ENCODE data around the gene CACNA2D2.

Gene CACNA2D2

GRCh38 chr3:50533807-50534461 is 30.5 kb upstream of the CACNA2D2 start:
- Mint-ChIP-seq H3K27me3 (peaks cover 54% of the 10 kb centered on the region), H3K4me3 (no peak overlapping the region), H3K9me3 (no peaks in the 10 kb centered on the region), H3K27ac (peak overlapping the region in 1 of 2 donors; percentile 51), H3K4me1 (no peaks in the 10 kb centered on the region)
- DNase-seq (no peak), ATAC-seq (no peak)

- no peak overlapping the region for H3K4me3 Mint-ChIP-seq
- DNase-seq: no peak
- peaks cover 54% of the 10 kb centered on the region for H3K27me3 Mint-ChIP-seq
- H3K9me3 Mint-ChIP-seq: no peaks in the 10 kb centered on the region
- H3K27ac Mint-ChIP-seq: no peak overlapping the region
- ATAC-seq: no peak
- H3K4me1 Mint-ChIP-seq: no peaks in the 10 kb centered on the region
Observed at GRCh38 chr3:50533316-50533715, 29.9 kb upstream of the CACNA2D2 start.

GRCh38 chr3:50532062-50532705 is 28.8 kb upstream of the CACNA2D2 start:
- no peak for DNase-seq
- no peak overlapping the region for H3K27ac Mint-ChIP-seq

GRCh38 chr3:50531201-50531600 is 27.8 kb upstream of the CACNA2D2 start:
- no peak for ATAC-seq
- peaks cover 7% of the 10 kb centered on the region for H3K4me1 Mint-ChIP-seq
- H3K9me3 Mint-ChIP-seq: no peaks in the 10 kb centered on the region
- no peak for DNase-seq
- no peak overlapping the region for H3K27ac Mint-ChIP-seq
- peaks cover 45% of the 10 kb centered on the region for H3K27me3 Mint-ChIP-seq
- H3K4me3 Mint-ChIP-seq: no peak overlapping the region

More at GRCh38 chr3:50532062-50532705, 28.8 kb upstream of the CACNA2D2 start:
- Mint-ChIP-seq H3K4me3 (no peak overlapping the region), H3K27me3 (peaks cover 55% of the 10 kb centered on the region), H3K4me1 (no peaks in the 10 kb centered on the region), H3K9me3 (no peaks in the 10 kb centered on the region)
- no peak for ATAC-seq

- peaks cover 15% of the 10 kb centered on the region for H3K4me1 Mint-ChIP-seq
- H3K9me3 Mint-ChIP-seq: no peaks in the 10 kb centered on the region
- peaks cover 45% of the 10 kb centered on the region for H3K27me3 Mint-ChIP-seq
- H3K4me3 Mint-ChIP-seq: no peak overlapping the region
- ATAC-seq: peak; percentile 22
- no peak for DNase-seq
- H3K27ac Mint-ChIP-seq: no peak overlapping the region
Observed at GRCh38 chr3:50530001-50530970, 26.9 kb upstream of the CACNA2D2 start.

GRCh38 chr3:50525987-50526386 is 22.6 kb upstream of the CACNA2D2 start:
- peaks cover 15% of the 10 kb centered on the region for H3K4me1 Mint-ChIP-seq
- no peak overlapping the region for H3K27ac Mint-ChIP-seq
- no peak overlapping the region for H3K4me3 Mint-ChIP-seq
- ATAC-seq (peak; percentile 93), DNase-seq (peak; percentile 56 to 73)
- H3K9me3 Mint-ChIP-seq: no peaks in the 10 kb centered on the region
- peaks cover 35% of the 10 kb centered on the region for H3K27me3 Mint-ChIP-seq

GRCh38 chr3:50525191-50525910 is 21.9 kb upstream of the CACNA2D2 start:
- Mint-ChIP-seq H3K27me3 (peaks cover 35% of the 10 kb centered on the region), H3K9me3 (no peaks in the 10 kb centered on the region), H3K4me3 (no peak overlapping the region), H3K4me1 (peaks cover 15% of the 10 kb centered on the region), H3K27ac (no peak overlapping the region)
- ATAC-seq (no peak), DNase-seq (no peak)

GRCh38 chr3:50524746-50525145 is 21.3 kb upstream of the CACNA2D2 start:
- H3K27me3 Mint-ChIP-seq: peaks cover 31% of the 10 kb centered on the region
- DNase-seq (no peak), ATAC-seq (no peak)
- peak overlapping the region in 1 of 2 donors; percentile 9 for H3K27ac Mint-ChIP-seq
- H3K4me3 Mint-ChIP-seq: no peak overlapping the region
- peaks cover 16% of the 10 kb centered on the region for H3K4me1 Mint-ChIP-seq
- H3K9me3 Mint-ChIP-seq: no peaks in the 10 kb centered on the region

GRCh38 chr3:50523279-50523811 is 19.9 kb upstream of the CACNA2D2 start:
- DNase-seq (no peak), ATAC-seq (no peak)
- Mint-ChIP-seq H3K27me3 (peaks cover 29% of the 10 kb centered on the region), H3K4me1 (peaks cover 25% of the 10 kb centered on the region), H3K9me3 (no peaks in the 10 kb centered on the region), H3K4me3 (no peak overlapping the region), H3K27ac (no peak overlapping the region)

- Mint-ChIP-seq H3K27me3 (peaks cover 22% of the 10 kb centered on the region), H3K27ac (no peak overlapping the region), H3K4me3 (no peak overlapping the region), H3K9me3 (no peaks in the 10 kb centered on the region), H3K4me1 (peaks cover 24% of the 10 kb centered on the region)
- ATAC-seq (no peak), DNase-seq (no peak)
Observed at GRCh38 chr3:50521572-50521971, 18.1 kb upstream of the CACNA2D2 start.

- ATAC-seq: no peak
Observed at GRCh38 chr3:50520849-50521248, 17.4 kb upstream of the CACNA2D2 start.

GRCh38 chr3:50519471-50520089 is 16.1 kb upstream of the CACNA2D2 start:
- Mint-ChIP-seq H3K27me3 (peaks cover 34% of the 10 kb centered on the region), H3K4me1 (peaks cover 26% of the 10 kb centered on the region), H3K27ac (no peak overlapping the region), H3K9me3 (no peaks in the 10 kb centered on the region), H3K4me3 (no peak overlapping the region)
- DNase-seq (peak; percentile 68 to 74), ATAC-seq (peak; percentile 74)

More at GRCh38 chr3:50520849-50521248, 17.4 kb upstream of the CACNA2D2 start:
- Mint-ChIP-seq H3K4me1 (peaks cover 24% of the 10 kb centered on the region), H3K4me3 (no peak overlapping the region), H3K27me3 (peaks cover 28% of the 10 kb centered on the region), H3K27ac (peak overlapping the region in 1 of 2 donors; percentile 10), H3K9me3 (no peaks in the 10 kb centered on the region)
- no peak for DNase-seq

GRCh38 chr3:50518436-50518835 is 15.0 kb upstream of the CACNA2D2 start:
- no peak overlapping the region for H3K27ac Mint-ChIP-seq
- peaks cover 34% of the 10 kb centered on the region for H3K27me3 Mint-ChIP-seq
- peaks cover 26% of the 10 kb centered on the region for H3K4me1 Mint-ChIP-seq
- DNase-seq (no peak), ATAC-seq (no peak)
- no peak overlapping the region for H3K4me3 Mint-ChIP-seq
- H3K9me3 Mint-ChIP-seq: no peaks in the 10 kb centered on the region

- Mint-ChIP-seq H3K27me3 (peaks cover 34% of the 10 kb centered on the region), H3K27ac (no peak overlapping the region), H3K4me3 (no peak overlapping the region), H3K4me1 (peaks cover 26% of the 10 kb centered on the region), H3K9me3 (no peaks in the 10 kb centered on the region)
- DNase-seq (no peak), ATAC-seq (no peak)
Observed at GRCh38 chr3:50517721-50518206, 14.3 kb upstream of the CACNA2D2 start.

Data from stimulated activated naive CD8-positive, alpha-beta T cell treated with anti-CD3 and anti-CD28 coated beads, Interleukin-15, amount 100 ng/mL, for 72 hours (primary cell).